Activated CD4-positive, alpha-beta T cell treated with anti-CD3 and anti-CD28 coated beads, Interleukin-2, amount 50 U/mL, for 48 hours (primary cell): Measurements from ENCODE around the gene MMP3.

Experiments used
- DNase-seq, 2 experiments: peaks; one replicate each; pipeline ENCODE4 v3.0.0-alpha.2; 2020

MMP3 gene

DNA sequence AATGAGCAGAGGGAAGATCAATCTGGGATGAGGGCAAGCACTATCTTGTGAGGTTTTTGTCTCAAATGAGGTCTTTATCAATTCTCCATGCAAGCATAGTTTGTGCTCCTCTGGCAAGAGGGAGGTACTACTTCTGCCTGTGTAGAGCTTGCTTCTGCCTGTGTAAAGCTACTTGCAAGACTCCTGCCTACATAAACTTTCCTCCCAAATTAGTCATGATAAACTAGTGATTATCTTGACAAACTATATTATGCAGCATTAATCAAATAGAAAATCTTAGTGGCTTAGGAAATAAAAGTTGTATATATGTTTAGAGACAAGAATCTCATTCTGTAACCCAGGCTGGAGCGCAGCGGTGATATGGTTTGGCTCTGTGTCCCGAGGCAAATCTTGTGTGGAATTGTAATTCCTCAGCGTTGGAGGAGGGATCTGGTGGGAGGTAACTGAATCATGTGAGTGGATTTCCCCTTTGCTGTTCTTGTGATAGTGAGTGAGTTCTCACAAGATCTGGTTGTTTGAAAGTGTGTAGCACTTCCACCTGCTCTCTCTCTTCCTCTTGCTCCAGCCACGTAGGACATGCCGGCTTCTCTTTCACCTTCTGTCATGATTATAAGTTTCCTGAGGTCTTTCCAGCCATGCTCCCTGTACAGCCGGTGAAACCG, 54.9 kb downstream of the MMP3 start:
- DNase-seq: no peak
